ENCODE results near the gene TTC33. TPM values are rescaled to one million over a fixed set of nuclear protein-coding genes. Genes with fewer than 3 reads are reported as not detected.

Gene TTC33
- total and polyA plus RNA-seq, 2 of the 13 experiments (the other 11 are each of a cell fraction or from before 2014, with no cell fraction given): 4.5 to 20.0 TPM

GRCh38 chr5:40569546-40570270, 186.1 kb downstream of the TTC33 start:
- Histone ChIP-seq H3K4me1 (ENCODE audit: insufficient read depth, low read length) (no peaks in the 10 kb centered on the region), H3K4me3 (replicated peaks in 1 of 3; ENCODE audit: insufficient read depth in 1 of 3, low read depth in 2 of 3, low read length in 3 of 3) (no peak overlapping the region), H3K27me3 (ENCODE audit: control insufficient read depth in 1 of 2, insufficient read depth in 2 of 2, low read length in 2 of 2) (no peaks in the 10 kb centered on the region), H3K36me3 (replicated peaks in 1 of 2; ENCODE audit: control insufficient read depth in 1 of 2, insufficient read depth in 2 of 2, low read length in 2 of 2) (no peaks in the 10 kb centered on the region), H4K20me1 (ENCODE audit: insufficient read depth, low read length) (no peaks in the 10 kb centered on the region), H3K9ac (ENCODE audit: insufficient read depth, low read depth, low read length) (no peak overlapping the region), H2AFZ (ENCODE audit: low read length) (no peak overlapping the region), H3K9me3 (ENCODE audit: low read length) (no peaks in the 10 kb centered on the region), H3K79me2 (ENCODE audit: insufficient read depth, low read length) (no peaks in the 10 kb centered on the region), H3K4me2 (ENCODE audit: low read depth, low read length) (no peak overlapping the region), H3K27ac (ENCODE audit: extremely low read length, insufficient read depth, low read length) (no peak overlapping the region)
- no peak for ATAC-seq
- CTCF ChIA-PET (ENCODE audit: low intra/inter-chr PET ratio, low total read pairs): no interaction called here
- 3% methylated on average over 3 of the region's 3 CpGs for WGBS (ENCODE audit: low lambda C conversion rate)
- DNase-seq (ENCODE audit: low spot score): no peak
- POLR2A ChIA-PET: no interaction called here
- intact Hi-C loops (cut with micrococcal nuclease; ENCODE audit: unreplicated experiment): no loop called here
- in situ Hi-C loops (cut with HindIII; ENCODE audit: extremely low pct_ligation_motif_present, low pct_unique_long_range_greater_than_20kb): no loop called here
- BruUV-seq (replicated peaks): no TSS peak
- TF ChIP-seq PLRG1 (conservative IDR thresholded peaks at IDR 0.05) (no peak), MAX (IDR thresholded peaks at IDR 0.05) (no peak), HMGXB3 (CRISPR knock-in tag; IDR thresholded peaks at IDR 0.05; ENCODE audit: borderline replicate concordance) (no peak), RNF219 (CRISPR knock-in tag; IDR thresholded peaks at IDR 0.05) (no peak), BRCA1 (CRISPR knock-in tag; IDR thresholded peaks at IDR 0.05) (no peak), CREB3 (CRISPR knock-in tag; IDR thresholded peaks at IDR 0.05) (no peak), UBTF (CRISPR knock-in tag; IDR thresholded peaks at IDR 0.05) (no peak), EED (CRISPR knock-in tag; IDR thresholded peaks at IDR 0.05) (no peak), KLF15 (CRISPR knock-in tag; IDR thresholded peaks at IDR 0.05; ENCODE audit: borderline replicate concordance) (no peak), TRIM24 (CRISPR knock-in tag; IDR thresholded peaks at IDR 0.05) (no peak), ATF1 (CRISPR knock-in tag; IDR thresholded peaks at IDR 0.05) (no peak)
- no peak for FAIRE-seq
